ENCODE measurements around the gene CAPN8.

The CAPN8 gene

DNA sequence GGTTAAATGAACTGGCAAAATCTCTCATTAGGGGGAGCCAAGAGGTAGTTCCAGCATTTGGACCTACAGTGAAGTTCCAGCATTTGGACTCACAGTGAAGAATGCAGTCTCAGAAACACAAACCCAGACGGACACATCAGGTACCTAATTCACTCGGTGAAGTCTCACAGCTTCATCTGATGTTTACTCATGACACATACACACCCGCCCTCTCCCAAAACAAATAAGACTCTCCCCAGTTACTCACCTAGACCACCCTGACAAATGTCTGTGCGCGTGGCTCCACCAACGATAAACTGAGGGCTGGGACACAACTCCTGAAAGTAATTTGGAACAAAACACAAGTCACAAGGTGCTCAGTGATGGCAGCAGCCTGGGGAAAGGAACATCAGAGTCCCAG is 11.4 kb downstream of the CAPN8 start:
- DNase-seq (ENCODE audit: low spot score), result no peak

DNA sequence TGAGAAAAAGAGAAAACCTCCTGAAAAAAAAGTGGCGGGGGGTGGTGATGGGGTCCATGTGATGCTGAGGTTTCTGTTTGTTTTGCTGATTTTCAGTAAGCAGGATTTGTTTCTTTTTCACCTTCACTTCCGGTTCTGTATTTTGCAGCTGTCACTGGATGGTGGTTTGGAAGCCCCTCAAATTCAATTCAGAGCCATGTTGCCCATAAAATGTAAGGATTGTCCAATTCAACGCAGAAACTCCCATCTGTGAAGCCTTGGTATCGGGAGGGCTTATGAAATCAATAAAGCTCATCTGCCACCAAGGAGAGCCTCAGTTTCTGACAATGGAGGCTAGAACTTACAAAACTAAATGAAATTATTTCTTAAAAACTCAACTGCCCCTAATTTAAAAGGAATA is 12.1 kb downstream of the CAPN8 start:
- no peak for DNase-seq (ENCODE audit: low spot score)

DNA sequence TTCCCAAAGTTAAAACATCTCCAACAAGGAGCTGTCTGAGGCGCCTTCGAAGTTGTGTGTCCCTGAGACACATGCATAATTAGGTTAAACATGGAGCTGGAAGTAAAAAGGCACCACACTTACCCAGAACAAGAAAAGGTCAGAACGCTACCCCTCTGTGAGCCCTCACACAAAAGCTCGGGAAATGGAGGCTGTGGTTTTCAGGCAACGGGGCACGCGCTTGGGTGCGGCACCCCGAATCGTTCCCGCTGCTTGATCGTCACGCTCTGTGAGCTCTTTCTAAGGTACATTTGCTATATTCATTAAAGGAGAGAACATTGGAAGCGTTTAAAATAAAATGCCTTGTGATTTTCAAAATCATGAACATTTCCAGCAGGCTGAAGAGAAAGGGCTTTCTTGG is 12.5 kb downstream of the CAPN8 start:
- DNase-seq (ENCODE audit: low spot score), result no peak

DNA sequence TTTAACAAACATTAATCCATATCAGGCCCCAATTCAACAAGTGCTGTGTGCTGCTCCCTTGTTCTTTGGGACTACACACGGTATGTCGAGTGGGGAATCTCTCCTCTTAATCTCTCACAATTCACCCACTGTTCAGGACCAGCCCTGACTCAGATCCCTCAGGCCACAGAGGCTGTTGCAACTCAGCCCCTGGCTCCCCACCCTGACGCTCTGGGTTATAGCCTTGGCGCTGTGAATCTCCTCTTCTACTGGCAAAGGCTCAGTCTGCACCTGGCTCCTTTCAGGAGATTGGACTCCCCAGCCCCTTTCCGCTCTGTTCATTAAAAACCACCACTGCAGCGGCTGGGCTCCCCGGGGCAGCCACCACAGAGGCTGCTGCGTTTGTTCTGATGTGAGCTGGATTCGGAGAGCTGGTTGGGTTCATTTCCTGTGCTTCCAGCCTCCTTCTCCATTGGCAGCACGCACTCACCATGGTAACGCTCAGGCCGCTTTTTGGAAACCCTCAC is 13.0 kb downstream of the CAPN8 start:
- DNase-seq (ENCODE audit: low spot score), result peak; percentile 33

DNA sequence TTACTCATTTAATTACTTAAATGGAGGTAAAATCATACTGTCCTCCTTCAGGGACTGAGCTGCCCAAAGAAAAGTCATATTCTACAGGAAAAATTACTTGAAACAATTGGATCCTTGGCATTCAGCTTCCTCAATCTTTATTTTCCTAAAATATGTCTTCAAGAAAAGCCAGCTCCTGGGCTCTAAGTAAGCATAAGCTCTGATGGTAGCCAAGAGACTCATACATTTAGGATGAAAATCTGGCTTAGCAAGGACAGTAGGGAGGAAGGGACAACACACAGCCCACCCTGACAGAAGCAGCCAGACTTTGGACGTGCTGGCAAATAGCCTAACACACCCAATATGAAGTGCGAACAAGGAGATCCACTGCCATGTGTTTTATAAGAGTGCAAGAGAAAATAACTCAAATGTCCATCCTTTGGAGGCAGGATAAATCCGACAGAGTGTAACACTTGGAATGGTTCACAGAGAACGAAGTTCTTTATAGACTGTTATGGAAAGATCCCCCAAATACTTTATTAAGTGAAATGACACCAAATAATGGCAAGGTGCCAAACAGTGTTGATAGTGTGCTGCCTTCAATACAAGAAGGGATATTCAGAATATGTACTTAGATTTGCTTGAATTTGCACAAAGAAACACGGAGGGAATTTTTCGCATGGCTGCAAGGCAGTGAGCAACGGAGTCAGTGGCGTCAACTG is 14.1 kb downstream of the CAPN8 start:
- no peak for DNase-seq (ENCODE audit: low spot score)

DNA sequence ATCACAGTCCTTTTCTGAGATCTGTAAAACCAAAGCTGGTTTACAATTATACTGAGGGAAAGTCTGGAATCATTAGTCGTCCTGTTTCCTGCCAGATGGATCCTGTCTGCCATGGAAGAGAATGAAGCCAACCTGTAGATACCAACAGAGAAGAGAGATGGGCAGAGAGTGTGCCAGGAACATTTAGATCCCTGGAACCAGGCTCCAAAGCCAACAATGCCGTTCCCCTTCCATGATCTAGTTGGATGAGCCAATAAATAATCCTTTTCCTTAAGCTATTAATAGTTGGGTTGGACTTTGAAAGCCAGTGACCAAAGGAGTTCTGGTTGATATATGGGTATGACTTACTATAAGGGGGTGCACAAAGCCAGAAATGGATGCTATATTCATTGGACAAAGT is 15.0 kb downstream of the CAPN8 start:
- DNase-seq (ENCODE audit: low spot score), result no peak

DNA sequence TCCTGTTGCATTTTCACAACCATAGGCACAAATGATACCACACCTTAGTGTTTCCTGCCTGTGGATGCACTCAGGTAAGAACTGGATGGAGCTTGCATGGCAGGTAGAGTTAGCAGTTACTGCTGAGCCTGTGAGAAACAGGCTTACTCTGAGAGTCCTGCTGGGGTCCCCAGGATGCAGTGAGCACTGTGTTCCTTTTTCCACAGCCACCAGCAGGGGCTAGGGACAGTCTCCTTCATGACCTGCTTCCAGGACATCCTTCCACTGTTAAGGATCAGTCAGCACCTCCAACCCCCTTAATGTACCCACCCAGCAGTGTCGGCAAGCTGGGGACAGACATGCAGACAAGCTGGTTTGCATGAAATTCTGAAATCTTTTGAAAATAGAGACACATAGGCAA is 16.3 kb downstream of the CAPN8 start:
- no peak for DNase-seq (ENCODE audit: low spot score)

DNA sequence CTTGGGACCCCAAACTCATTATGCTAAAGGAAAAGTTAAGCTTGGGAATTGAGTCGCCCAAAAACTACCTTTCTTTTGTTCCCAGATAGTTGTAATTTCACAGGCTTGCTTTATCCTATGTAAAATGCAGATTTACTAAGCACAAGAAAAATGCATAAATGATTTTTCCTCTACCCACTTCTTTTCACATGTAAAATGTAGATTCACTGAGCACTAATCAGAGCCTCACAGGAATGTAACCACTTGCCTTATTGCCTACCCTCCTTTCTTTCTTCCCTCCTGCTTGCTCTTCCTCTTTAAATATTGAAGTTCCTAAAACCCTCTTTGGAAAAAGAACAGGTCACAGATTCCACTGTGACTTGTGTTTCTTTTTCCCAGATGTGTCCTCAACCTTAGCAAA is 18.3 kb downstream of the CAPN8 start:
- DNase-seq (ENCODE audit: low spot score), result no peak

DNA sequence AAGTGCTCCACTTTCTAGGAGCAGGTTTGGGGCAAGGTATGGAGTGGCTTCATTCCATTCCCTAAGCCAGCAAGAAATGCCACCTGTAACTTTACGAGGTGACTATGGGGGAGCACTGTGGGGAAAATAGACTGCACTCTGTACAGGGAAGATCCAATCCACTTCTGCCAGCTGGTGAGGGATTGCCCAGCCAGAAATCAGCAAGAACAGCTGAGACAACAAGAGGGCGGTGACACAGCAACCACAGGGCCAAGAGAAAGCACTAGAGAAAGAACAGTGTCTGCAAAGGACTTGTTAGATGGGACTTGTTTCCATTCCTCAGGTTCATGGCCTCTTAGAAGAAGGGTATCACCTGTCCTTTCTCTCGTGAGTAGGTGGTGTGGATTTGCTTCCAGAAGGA is 19.6 kb downstream of the CAPN8 start:
- DNase-seq (ENCODE audit: low spot score), result no peak

DNA sequence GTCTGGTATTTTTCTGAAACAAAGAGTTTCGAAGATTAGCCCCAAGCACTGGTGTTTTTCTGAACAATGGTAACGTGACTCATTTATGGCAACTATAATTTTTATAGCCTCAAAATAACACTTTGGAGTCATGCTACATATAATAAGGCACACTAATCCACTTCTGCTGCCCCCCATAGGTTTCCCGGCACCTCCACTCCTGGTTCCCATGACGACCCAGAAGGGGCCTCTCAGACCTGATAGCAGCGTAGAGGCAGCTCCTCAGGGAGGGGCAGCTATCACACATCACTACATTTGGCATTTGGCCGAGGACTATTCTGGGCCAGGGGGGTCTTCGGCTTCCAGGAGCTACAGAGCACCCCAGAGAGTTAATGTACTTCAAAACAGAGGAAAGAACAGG is 23.3 kb downstream of the CAPN8 start:
- DNase-seq (ENCODE audit: low spot score), result no peak

DNA sequence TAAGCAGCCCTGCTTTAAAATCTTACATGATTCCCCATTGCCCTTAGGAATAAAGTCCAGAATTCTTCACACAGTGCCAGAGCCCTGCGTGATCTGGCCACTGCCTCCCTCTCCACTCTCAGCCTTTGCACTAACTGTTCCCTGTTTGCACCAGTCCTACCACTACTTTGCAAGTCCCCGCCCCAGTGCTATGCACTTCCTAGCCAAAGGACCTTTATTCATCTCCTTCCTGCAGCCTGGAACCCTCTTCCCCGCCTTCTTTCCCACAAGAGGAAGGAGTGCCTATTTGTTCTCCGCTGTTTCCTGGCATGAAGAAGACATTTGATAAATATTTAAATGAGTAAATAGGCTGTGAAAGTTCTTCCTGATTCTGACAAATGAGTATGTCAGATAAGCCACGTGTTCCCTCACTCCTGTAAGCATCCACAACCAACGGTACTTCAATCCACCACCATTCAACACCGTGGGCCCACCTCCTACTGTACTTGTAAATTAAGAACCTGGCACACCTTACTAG is 23.9 kb downstream of the CAPN8 start:
- DNase-seq (ENCODE audit: low spot score), result no peak

DNA sequence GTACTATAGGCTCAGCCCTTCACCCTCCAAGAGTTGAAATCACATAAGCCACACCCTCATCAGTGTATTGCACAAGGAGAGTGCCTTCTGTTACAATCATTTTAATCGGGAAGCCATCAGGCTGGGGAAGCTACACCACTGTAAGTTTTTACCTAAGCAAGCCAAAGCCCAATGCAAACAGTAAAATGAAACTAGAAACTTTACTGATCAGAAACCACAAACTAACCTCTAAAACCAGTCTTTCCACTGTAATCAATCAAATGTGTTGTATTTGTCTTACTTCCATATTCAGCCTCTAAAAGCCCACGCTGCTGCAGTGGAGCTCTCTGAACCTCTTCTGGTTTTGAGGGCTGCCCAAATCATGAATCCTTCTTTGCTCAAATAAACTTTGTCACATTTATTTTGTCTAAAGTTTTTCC is 26.2 kb downstream of the CAPN8 start:
- no peak for DNase-seq (ENCODE audit: low spot score)

DNA sequence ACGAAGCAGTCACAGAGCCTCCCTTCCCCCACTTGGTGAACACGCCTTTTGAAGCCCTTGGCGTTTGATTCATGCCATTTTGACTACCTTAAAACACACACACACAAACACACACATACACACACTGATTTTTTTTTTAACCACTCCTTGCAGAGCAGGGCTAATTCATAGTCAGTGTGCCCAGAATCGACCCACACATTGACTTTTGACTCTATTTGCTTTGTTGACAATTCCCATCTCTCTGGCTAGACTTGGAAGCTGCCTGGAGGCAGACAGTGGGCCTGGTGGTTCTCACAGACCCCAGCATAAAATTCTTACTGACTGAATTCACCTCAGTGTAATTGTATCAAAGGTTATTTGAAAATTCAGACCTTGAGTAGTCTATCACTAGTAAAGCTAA is 30.3 kb downstream of the CAPN8 start:
- no peak for DNase-seq (ENCODE audit: low spot score)

DNA sequence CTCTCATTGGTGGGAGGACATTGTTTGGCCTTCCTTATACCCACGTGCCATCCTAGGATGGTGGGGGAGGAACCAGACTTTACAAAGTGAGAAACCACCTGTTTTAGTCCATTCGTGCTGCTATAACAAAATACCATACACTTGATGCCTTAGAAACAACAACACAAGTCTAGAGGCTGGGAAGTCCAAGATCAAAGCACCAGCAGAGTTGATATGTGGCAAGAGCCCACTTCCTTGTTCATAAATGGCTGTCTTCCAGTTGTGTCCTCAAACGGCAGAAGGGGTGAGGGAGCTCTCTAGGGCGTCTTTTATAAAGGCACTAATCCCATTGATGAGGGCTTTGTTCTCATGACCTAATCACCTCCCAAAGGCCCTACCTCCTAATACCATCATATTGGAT is 31.1 kb downstream of the CAPN8 start:
- DNase-seq (ENCODE audit: low spot score), result no peak

DNA sequence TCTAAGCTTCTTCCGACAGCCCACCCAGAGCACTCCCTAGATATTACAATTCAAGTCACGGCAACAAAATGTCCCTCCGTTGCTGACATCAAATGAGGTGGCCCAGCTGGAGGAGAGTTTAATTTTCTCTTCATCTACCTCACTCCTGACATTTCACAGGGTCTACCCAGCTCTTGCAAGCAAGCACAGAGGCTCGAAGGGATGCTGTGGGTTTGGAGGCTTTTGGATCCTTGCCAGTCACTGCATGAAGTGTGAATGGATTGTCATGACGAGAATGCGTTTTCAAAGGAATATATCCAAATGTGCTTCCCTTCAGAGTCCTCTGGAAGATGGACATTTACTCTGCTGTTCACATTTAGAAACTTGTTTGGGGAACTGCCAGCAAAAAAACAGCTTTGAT is 33.5 kb downstream of the CAPN8 start:
- no peak for DNase-seq (ENCODE audit: low spot score)

DNA sequence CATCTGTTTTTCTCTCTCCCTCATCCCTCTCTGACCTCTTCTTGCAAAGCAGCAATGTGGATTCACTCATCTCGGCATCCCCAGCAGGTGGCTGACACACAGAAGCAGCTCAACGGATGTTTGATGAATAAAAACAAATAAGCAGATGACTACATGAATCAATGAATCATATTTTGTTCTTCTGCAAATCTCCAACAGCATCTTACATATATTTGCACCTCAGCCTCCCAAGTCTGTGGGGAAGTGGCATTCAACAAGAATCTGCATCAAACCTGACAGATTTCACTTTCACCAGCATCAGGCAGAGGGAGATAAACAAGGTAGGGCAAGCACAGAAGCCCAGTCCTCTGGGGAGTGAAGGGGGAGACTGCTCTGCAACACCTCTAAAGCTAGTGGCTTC is 34.0 kb downstream of the CAPN8 start:
- no peak for DNase-seq (ENCODE audit: low spot score)

DNA sequence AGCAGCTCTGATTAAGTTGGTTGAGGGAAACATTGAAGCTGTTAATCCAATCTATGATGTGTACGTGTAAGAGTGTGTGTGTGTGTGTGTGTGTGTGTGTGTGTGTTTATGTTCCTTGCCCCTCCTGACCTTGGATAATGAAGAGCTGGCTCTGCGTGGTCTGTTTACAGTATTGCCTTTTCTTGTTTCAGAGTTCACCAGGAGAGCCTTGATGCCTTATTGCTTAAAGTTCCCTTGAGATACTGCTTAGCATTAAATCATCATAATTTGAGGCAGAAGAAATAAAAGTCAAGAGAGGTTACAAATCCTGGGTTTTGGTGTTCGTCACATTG is 36.4 kb downstream of the CAPN8 start:
- DNase-seq (ENCODE audit: low spot score), result no peak

DNA sequence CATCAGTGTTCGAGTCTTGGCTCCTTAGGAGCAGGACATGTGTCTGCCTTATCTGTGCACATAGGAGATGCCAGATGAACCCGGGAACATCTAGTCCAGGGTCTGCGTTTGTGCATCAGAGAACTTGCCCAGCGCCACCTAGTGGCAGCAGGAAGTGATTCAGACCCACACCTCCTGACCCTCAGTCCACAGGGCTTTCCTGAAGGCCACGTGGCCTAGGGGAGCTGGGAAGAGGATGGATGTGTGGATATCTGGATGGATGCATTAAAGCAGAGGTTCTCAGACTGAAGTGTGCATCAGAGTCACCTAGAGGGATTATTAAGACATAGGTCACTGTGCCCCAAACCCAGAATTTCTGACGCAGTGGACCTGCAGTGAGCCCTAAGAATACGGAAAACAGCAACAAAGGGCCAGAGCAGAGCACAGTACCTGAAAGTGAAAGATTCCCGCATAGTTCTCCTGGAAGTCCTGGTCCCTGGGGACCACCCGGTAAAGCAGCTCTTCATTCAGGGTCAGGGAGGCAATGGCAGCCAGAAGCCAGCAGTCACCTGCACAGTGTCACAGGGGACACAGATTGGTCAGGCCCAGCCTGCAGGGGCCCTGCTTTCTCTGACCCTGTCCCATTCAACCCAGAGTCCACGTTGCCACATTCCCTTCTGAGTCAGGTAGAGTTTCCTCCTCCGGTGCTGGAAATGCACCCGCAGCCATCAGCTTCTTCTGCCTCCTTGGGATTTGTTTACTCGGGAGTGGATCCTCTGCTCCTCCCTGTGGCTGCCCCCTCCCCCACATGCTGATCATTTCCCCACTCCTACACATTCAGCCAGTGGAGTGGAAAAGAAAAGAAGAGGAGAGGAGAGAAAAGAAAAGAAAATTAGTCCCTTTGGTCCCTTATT is 37.0 kb downstream of the CAPN8 start:
- peak; percentile 81 for DNase-seq (ENCODE audit: low spot score)

DNA sequence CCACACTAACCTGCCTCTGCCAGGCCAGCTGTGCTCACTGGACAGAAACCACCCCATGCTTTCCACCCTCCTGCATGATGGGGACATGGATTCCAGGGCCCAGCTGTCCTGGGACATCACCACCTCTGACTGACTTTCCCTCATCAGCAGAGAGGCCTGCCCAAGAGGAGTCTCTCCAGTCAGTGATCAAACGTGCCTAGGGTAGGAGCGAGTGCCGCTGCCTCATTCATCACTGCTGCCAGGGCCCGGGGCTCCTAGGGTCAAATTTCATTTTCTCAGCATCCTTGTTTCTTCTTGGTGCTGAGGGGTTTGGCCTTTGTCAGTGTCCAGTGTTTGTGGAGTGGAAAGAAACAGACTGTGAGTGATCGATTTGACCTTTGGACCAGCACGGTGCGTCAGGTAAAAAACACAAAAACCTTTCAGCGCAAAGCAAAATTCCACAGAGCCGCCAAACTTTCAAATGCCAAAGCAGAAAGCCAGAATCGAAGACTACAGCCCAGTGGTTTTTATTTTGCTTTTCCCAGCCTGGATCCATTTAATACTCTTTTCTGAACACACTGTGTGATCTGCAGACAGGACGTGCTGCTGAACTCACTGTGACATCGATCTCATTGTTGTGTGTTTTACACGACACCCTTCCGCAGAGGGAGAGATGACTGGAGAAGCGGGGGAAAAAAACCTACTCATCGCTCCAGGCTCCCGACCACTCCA is 43.2 kb downstream of the CAPN8 start:
- no peak for DNase-seq (ENCODE audit: low spot score)

DNA sequence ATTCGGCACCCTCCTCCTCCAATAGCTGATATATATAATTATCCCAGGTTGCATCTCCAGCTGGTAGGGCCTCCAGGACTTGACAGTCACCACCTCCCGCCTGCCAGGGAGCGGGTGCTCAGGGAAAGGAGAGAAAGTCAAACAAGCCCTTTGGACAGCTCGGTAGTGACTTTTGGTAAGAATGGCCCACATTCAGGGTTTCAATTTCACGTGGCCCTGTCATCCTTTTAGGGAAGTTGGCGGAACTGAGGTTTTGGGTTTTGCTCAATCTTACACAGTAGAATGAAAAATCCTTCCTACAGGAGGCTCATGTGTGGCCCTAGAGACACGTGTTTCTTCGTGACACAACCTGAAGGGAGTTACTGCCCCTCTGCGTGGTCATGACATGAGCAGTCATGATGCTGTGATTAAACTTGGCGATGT is 44.2 kb downstream of the CAPN8 start:
- no peak for DNase-seq (ENCODE audit: low spot score)

DNA sequence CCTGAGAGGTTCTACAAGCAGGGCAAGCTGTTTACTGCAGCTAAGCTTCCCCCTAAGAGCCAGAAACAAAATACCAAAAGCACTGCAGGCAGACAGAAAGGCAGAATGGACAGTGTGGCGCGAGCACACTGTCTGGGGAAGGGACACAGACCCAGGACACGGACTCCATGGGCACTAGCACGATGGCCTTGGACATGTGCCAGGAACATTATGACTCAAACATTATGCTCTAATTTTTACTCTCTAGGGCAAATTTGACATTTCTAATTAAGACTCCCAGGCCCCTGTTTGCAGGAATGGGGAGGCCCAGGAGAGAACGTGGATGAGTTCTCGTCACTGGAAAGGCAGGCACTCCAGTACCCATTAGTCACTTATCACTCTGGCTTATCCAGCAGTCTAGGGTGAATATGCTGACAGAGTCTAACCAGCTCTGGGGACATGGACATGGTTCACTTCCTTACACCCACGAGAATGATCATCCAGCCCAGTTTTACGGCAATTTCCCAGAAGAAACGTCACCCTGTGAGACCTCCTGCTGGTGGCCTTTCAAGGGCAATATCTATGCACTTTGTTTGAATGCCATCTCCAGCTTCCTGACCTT is 45.1 kb downstream of the CAPN8 start:
- no peak for DNase-seq (ENCODE audit: low spot score)

DNA sequence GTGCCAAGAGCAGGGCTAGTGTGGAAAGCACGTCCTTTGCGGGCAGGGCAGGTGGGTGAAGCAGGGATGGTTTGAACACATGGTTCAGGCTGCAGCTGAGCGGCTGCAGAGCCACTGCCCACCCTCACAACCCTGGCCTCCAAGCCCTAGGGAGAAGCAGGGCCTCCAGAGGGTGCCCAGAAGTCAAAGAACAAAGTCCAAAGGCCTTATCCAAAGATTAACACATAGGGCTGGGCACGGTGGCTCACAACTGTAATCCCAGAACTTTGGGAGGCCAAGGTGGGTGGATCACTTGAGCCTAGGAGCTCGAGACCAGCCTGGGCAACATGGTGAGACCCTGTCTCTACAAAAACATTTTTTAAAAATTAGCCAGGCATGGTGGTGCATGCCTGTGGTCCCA is 46.8 kb downstream of the CAPN8 start:
- no peak for DNase-seq (ENCODE audit: low spot score)
